ENCODE data around the gene PARG. TPM values are rescaled to one million over a fixed set of nuclear protein-coding genes. Genes with fewer than 3 reads are reported as not detected.
"Not testable (repeated sequence)": the region's sequence is repeated elsewhere in the genome, so short reads cannot be mapped to it uniquely, and the experiment has no call there.

The PARG gene
- 9.1 TPM for polyA plus RNA-seq (2013, experiment 1 of 2)
- 9.3 TPM for polyA plus RNA-seq (2013, experiment 2 of 2)

DNA sequence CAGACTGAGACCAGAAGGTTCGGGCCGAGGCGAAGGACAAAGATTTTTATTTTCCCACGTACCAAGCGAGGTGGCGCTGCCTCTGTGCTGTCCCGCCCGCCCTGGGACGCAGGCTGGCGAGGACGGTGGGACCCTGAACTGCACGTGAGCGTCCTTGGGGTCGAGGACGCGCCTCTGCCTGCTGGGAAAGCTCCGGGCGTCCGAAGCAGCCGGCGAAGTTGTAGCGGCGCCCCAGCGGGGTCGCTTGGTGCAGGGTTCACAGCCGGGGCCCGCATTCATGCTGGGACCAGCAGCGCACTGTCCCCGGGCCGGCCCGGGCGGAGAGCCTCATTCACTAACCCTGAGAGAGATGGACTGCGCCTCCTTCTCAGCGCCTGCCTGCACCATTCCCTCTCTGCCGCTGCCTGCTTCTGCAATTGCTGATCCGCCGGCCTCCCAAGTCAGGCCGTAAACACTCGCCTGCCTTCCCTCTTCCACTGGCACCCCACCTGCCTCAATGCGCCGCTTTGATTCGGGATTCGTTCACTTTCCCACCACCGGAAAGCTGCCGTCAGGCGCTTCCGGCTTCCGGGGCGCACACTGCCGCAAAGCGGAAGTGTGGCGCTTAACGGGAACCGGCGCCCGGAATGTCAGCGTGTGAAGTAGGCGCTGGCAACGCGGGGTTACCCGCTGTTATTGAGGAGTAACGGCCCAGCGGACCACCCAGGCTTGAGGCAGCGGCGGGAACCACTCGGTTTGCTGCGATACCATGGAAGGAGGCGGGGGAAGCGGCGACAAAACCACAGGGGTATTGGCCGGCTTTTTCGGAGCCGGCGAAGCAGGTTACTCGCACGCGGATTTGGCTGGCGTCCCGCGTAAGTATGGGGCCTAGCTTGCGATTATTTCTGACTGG lies at the start of gene PARG, which contains the start of gene TIMM23B:
Gene PARG (minus strand): TSS at position 581 of the 892 bp plus-strand sequence. CDS start 302 bp downstream, at position 279.
Gene TIMM23B (plus strand): TSS at position 607 of the 892 bp plus-strand sequence. CDS start 142 bp downstream, at position 749.
- WGBS = under 1% methylated on average over 78 of the region's 81 CpGs
- peak within 1 kb of the TSS; percentile 96 for H4K8ac ChIP-seq (ENCODE audit: low read length)
- H3K9me3 ChIP-seq (ENCODE audit: control insufficient read depth, low read length) = not testable (repeated sequence)

DNA sequence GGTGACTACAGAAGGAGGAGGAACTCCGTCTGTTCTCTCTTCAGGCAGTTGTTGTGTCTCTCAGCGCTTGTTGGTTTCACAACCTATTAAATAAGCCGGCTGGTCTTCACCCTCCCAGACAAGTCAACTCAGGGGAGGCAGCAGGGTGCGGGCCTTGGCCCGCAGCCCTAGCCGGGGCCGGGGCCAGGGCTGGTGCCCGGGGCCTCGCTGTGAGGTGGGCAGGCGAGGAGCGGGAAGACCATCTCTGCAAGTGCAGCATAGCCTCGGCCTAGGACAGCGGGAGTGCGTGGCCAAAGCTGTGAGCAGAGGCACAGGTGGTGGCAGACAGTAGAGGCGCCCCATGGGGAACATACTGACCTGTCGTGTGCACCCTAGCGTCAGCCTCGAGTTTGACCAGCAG lies 46.5 kb upstream of the PARG start, which contains the start of gene AGAP6:
Gene AGAP6 (plus strand): TSS at position 31 of the 400 bp plus-strand sequence. CDS start 310 bp downstream, at position 341.
- not testable (repeated sequence) for H3K18ac ChIP-seq (ENCODE audit: low read depth in 1 of 2, low read length in 2 of 2); H2AK5ac ChIP-seq (ENCODE audit: low read length, severe bottlenecking); H2BK5ac ChIP-seq (ENCODE audit: low read depth, low read length, poor library complexity, severe bottlenecking); DNase-seq; H4K8ac ChIP-seq (ENCODE audit: low read length); H3K79me1 ChIP-seq (replicated peaks; ENCODE audit: low read length, poor library complexity, severe bottlenecking); H2BK12ac ChIP-seq (ENCODE audit: low read length in 2 of 2); H3K9me3 ChIP-seq (ENCODE audit: control insufficient read depth, low read length); H2BK120ac ChIP-seq (ENCODE audit: low read depth, low read length); H3K4me2 ChIP-seq (ENCODE audit: low read length, poor library complexity, severe bottlenecking); H2AFZ ChIP-seq (ENCODE audit: low read depth, low read length); H3K14ac ChIP-seq (ENCODE audit: low read length in 2 of 2); H3K4ac ChIP-seq (ENCODE audit: low read depth in 1 of 2, low read length in 2 of 2); H3K23ac ChIP-seq (ENCODE audit: low read length in 2 of 2); H4K91ac ChIP-seq (ENCODE audit: low read length); H3K27me3 ChIP-seq (ENCODE audit: control insufficient read depth in 1 of 2, insufficient read depth in 1 of 2, low read length in 2 of 2); H3K9ac ChIP-seq (ENCODE audit: low read length); H3K4me3 ChIP-seq (ENCODE audit: insufficient read depth in 1 of 2, low read depth in 1 of 2, low read length in 2 of 2); H3K27ac ChIP-seq (ENCODE audit: low read length, poor library complexity, severe bottlenecking); H3K36me3 ChIP-seq (ENCODE audit: control insufficient read depth in 1 of 2, insufficient read depth in 2 of 2, low read depth in 1 of 2, low read length in 2 of 2); H2BK15ac ChIP-seq (ENCODE audit: low read depth, poor library complexity, severe bottlenecking); H3K4me1 ChIP-seq (ENCODE audit: control insufficient read depth, insufficient read depth, low read depth, low read length)
- WGBS = 100% methylated on average over 3 of the region's 18 CpGs

More for the DNA sequence above, at the start of gene PARG, which contains the start of gene TIMM23B:
- H3K36me3 ChIP-seq (ENCODE audit: control insufficient read depth in 1 of 2, insufficient read depth in 2 of 2, low read depth in 1 of 2, low read length in 2 of 2); H3K23ac ChIP-seq (ENCODE audit: low read length in 2 of 2); H3K27me3 ChIP-seq (ENCODE audit: control insufficient read depth in 1 of 2, insufficient read depth in 1 of 2, low read length in 2 of 2); H2BK15ac ChIP-seq (ENCODE audit: low read depth, poor library complexity, severe bottlenecking); H2BK12ac ChIP-seq (ENCODE audit: low read length in 2 of 2); H2BK120ac ChIP-seq (ENCODE audit: low read depth, low read length); H4K91ac ChIP-seq (ENCODE audit: low read length); H3K79me1 ChIP-seq (replicated peaks; ENCODE audit: low read length, poor library complexity, severe bottlenecking); H3K4me1 ChIP-seq (ENCODE audit: control insufficient read depth, insufficient read depth, low read depth, low read length); H2AK5ac ChIP-seq (ENCODE audit: low read length, severe bottlenecking); H3K14ac ChIP-seq (ENCODE audit: low read length in 2 of 2): not testable (repeated sequence)
- Histone ChIP-seq H3K4ac (ENCODE audit: low read depth in 1 of 2, low read length in 2 of 2) (peak within 1 kb of the TSS; percentile 51 to 69), H3K27ac (ENCODE audit: low read length, poor library complexity, severe bottlenecking) (peak within 1 kb of the TSS; percentile 73), H3K4me2 (ENCODE audit: low read length, poor library complexity, severe bottlenecking) (peak within 1 kb of the TSS; percentile 49), H3K18ac (ENCODE audit: low read depth in 1 of 2, low read length in 2 of 2) (peak within 1 kb of the TSS; percentile 21 to 85), H3K4me3 (ENCODE audit: insufficient read depth in 1 of 2, low read depth in 1 of 2, low read length in 2 of 2) (peak within 1 kb of the TSS; percentile 78 to 96), H2BK5ac (ENCODE audit: low read depth, low read length, poor library complexity, severe bottlenecking) (peak within 1 kb of the TSS; percentile 31), H3K9ac (ENCODE audit: low read length) (peak within 1 kb of the TSS; percentile 98), H2AFZ (ENCODE audit: low read depth, low read length) (peak within 1 kb of the TSS; percentile 77)
- DNase-seq = peak; percentile 90

DNA sequence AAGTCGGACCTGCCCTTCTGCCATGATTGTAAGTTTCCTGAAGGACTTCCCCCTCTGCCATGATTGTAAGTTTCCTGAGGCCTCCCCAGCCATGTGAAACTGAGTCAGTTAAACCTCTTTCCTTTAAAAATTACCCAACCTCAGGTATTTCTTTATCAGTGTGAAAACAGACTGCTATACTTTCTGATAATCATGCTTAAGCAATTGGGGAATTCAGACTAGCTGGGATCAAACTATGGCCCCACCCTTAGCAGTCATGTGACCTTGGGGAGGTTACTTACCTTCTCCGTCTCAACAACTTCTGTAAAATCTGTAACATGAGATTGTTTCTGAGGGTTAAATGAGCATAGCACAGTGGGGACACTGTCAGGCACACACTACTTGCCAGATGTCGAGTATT lies 45.4 kb upstream of the PARG start:
- not testable (repeated sequence) for H3K18ac ChIP-seq (ENCODE audit: low read depth in 1 of 2, low read length in 2 of 2); DNase-seq; H2AFZ ChIP-seq (ENCODE audit: low read depth, low read length); H3K14ac ChIP-seq (ENCODE audit: low read length in 2 of 2); H3K36me3 ChIP-seq (ENCODE audit: control insufficient read depth in 1 of 2, insufficient read depth in 2 of 2, low read depth in 1 of 2, low read length in 2 of 2); H2BK15ac ChIP-seq (ENCODE audit: low read depth, poor library complexity, severe bottlenecking); H3K27ac ChIP-seq (ENCODE audit: low read length, poor library complexity, severe bottlenecking); H3K4me2 ChIP-seq (ENCODE audit: low read length, poor library complexity, severe bottlenecking); H3K27me3 ChIP-seq (ENCODE audit: control insufficient read depth in 1 of 2, insufficient read depth in 1 of 2, low read length in 2 of 2); H2BK120ac ChIP-seq (ENCODE audit: low read depth, low read length); H2AK5ac ChIP-seq (ENCODE audit: low read length, severe bottlenecking); H3K9me3 ChIP-seq (ENCODE audit: control insufficient read depth, low read length); H3K4ac ChIP-seq (ENCODE audit: low read depth in 1 of 2, low read length in 2 of 2); H3K4me3 ChIP-seq (ENCODE audit: insufficient read depth in 1 of 2, low read depth in 1 of 2, low read length in 2 of 2); H3K4me1 ChIP-seq (ENCODE audit: control insufficient read depth, insufficient read depth, low read depth, low read length); H4K91ac ChIP-seq (ENCODE audit: low read length); H4K8ac ChIP-seq (ENCODE audit: low read length); H3K79me1 ChIP-seq (replicated peaks; ENCODE audit: low read length, poor library complexity, severe bottlenecking); H2BK5ac ChIP-seq (ENCODE audit: low read depth, low read length, poor library complexity, severe bottlenecking); H3K9ac ChIP-seq (ENCODE audit: low read length); H3K23ac ChIP-seq (ENCODE audit: low read length in 2 of 2); H2BK12ac ChIP-seq (ENCODE audit: low read length in 2 of 2)
- 97% methylated on average over 2 of the region's 3 CpGs for WGBS

DNA sequence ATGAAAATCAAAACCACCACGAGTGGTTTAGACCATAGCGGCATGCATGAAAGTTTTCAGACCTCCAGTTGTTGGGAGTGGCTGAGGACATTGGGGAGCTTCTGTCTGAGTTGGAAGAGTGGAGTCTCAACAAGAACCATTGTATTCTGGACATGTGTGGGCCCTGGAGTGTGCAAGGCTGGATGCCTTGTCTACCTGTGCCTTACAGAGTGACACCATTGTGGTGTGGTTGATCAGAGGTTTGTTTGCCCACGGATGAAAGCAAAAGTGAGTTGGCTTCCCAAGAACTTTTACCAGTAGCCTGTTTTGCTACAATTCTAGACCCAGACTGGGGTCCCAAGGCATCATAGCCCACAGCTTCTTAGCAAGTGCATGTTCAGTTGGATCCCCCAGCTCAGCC lies 35.9 kb upstream of the PARG start:
- H2BK120ac ChIP-seq (ENCODE audit: low read depth, low read length); H4K91ac ChIP-seq (ENCODE audit: low read length); H3K4me3 ChIP-seq (ENCODE audit: insufficient read depth in 1 of 2, low read depth in 1 of 2, low read length in 2 of 2); H3K4ac ChIP-seq (ENCODE audit: low read depth in 1 of 2, low read length in 2 of 2); H3K36me3 ChIP-seq (ENCODE audit: control insufficient read depth in 1 of 2, insufficient read depth in 2 of 2, low read depth in 1 of 2, low read length in 2 of 2); H2BK15ac ChIP-seq (ENCODE audit: low read depth, poor library complexity, severe bottlenecking); DNase-seq; H2AK5ac ChIP-seq (ENCODE audit: low read length, severe bottlenecking); H3K79me1 ChIP-seq (replicated peaks; ENCODE audit: low read length, poor library complexity, severe bottlenecking); H3K14ac ChIP-seq (ENCODE audit: low read length in 2 of 2); H3K18ac ChIP-seq (ENCODE audit: low read depth in 1 of 2, low read length in 2 of 2); H2AFZ ChIP-seq (ENCODE audit: low read depth, low read length); H3K4me2 ChIP-seq (ENCODE audit: low read length, poor library complexity, severe bottlenecking); H3K9me3 ChIP-seq (ENCODE audit: control insufficient read depth, low read length); H3K4me1 ChIP-seq (ENCODE audit: control insufficient read depth, insufficient read depth, low read depth, low read length); H2BK5ac ChIP-seq (ENCODE audit: low read depth, low read length, poor library complexity, severe bottlenecking); H3K27me3 ChIP-seq (ENCODE audit: control insufficient read depth in 1 of 2, insufficient read depth in 1 of 2, low read length in 2 of 2); H2BK12ac ChIP-seq (ENCODE audit: low read length in 2 of 2); H3K23ac ChIP-seq (ENCODE audit: low read length in 2 of 2); H3K9ac ChIP-seq (ENCODE audit: low read length); H4K8ac ChIP-seq (ENCODE audit: low read length); H3K27ac ChIP-seq (ENCODE audit: low read length, poor library complexity, severe bottlenecking): not testable (repeated sequence)
- 100% methylated on average over 2 of the region's 3 CpGs for WGBS

Data from mesenchymal stem cell (in vitro differentiated cells and primary cell).